ENCODE data around the gene SPAG16. TPM values are rescaled to one million over a fixed set of nuclear protein-coding genes. Genes with fewer than 3 reads are reported as not detected.

SPAG16 gene
- total RNA-seq, 1 donor from 2014 or later = 7.6 TPM

DNA sequence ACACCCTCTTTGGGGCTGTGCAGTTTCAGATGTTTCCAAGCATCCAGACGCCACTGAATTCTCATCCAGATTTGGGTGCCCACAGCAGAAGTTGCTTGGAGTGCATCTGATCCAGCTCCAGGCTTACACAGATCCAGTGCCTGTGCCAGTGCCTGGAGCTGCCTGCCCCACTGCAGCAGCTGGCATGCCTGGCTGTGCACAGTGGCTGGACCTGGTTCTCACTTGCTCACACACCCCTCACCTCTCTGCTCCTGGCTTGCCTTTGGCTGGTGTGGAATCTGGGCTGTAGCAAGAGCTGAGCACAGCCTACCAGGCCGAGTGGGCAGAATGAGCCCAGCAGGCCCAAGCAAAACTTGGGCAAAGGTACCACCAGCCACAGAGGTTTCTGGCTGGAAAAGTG lies 137.9 kb downstream of the SPAG16 start:
- DNase-seq (ENCODE audit: low spot score in 2 of 2) = no peak
- TF ChIP-seq, protein P1, sequence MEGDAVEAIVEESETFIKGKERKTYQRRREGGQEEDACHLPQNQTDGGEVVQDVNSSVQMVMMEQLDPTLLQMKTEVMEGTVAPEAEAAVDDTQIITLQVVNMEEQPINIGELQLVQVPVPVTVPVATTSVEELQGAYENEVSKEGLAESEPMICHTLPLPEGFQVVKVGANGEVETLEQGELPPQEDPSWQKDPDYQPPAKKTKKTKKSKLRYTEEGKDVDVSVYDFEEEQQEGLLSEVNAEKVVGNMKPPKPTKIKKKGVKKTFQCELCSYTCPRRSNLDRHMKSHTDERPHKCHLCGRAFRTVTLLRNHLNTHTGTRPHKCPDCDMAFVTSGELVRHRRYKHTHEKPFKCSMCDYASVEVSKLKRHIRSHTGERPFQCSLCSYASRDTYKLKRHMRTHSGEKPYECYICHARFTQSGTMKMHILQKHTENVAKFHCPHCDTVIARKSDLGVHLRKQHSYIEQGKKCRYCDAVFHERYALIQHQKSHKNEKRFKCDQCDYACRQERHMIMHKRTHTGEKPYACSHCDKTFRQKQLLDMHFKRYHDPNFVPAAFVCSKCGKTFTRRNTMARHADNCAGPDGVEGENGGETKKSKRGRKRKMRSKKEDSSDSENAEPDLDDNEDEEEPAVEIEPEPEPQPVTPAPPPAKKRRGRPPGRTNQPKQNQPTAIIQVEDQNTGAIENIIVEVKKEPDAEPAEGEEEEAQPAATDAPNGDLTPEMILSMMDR (IDR thresholded peaks at IDR 0.05) = no peak

DNA sequence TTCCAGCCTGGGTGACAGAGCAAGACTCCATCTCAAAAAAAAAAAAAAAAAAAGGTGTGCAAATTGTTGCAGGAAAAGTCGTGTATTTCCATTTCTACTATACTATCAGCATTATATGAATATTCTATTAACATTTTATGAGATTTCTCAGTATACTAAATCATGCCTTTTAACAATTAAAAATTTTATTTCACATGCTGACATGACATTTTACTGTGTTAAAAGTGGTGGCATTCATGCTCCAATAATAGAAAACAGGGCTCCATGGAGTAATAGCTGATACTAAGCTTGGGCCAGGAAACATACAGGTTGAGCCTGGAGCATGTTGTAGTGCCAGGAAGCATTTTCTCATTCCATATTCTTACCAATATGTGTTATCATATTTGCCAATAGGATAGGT lies 141.4 kb downstream of the SPAG16 start:
- H3K9me3 ChIP-seq = peaks cover under 1 to 7% of the 10 kb centered on the region in 2 donors
- H3K4me1 ChIP-seq = no peaks in the 10 kb centered on the region
- no peak for DNase-seq (ENCODE audit: low spot score in 2 of 2)
- no peaks in the 10 kb centered on the region for H3K27me3 ChIP-seq
- no peaks in the 10 kb centered on the region for H3K36me3 ChIP-seq
- no peak overlapping the region for H3K4me3 ChIP-seq
- TF ChIP-seq, protein P1 (IDR thresholded peaks at IDR 0.05) = no peak
- no peak overlapping the region for H3K27ac ChIP-seq
- intact Hi-C loops (cut with DNase I) = no loop called here

More for the DNA sequence above, 137.9 kb downstream of the SPAG16 start:
- no peaks in the 10 kb centered on the region for H3K36me3 ChIP-seq
- no peak overlapping the region for H3K27ac ChIP-seq
- no peaks in the 10 kb centered on the region for H3K9me3 ChIP-seq
- no peaks in the 10 kb centered on the region for H3K27me3 ChIP-seq
- H3K4me3 ChIP-seq = no peak overlapping the region
- intact Hi-C loops (cut with DNase I) = no loop called here
- no peaks in the 10 kb centered on the region for H3K4me1 ChIP-seq

DNA sequence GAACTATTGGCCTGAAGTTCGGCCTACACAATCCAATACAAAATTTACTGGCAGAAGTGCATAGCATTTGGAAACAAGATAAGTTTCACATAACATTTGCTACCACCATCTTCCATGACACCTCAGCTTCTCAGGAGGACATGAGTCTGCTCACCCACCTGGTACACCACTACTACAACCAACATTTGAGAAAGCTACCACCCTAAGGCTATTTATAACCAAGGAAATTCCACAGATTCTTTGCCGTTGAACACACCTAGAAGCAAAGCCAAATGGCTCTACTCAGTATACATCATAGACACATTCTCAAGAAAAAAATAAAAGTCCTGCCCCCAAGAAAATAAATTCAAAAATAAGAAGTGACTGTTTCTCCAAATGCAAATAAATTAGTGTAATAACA lies 145.3 kb downstream of the SPAG16 start:
- H3K9me3 ChIP-seq = peaks cover 8 to 17% of the 10 kb centered on the region in 2 donors
- TF ChIP-seq, protein P1 (IDR thresholded peaks at IDR 0.05) = no peak
- intact Hi-C loops (cut with DNase I) = no loop called here
- H3K4me1 ChIP-seq = no peaks in the 10 kb centered on the region
- H3K4me3 ChIP-seq = no peak overlapping the region
- no peaks in the 10 kb centered on the region for H3K36me3 ChIP-seq
- H3K27me3 ChIP-seq = no peaks in the 10 kb centered on the region
- no peak overlapping the region for H3K27ac ChIP-seq
- DNase-seq (ENCODE audit: low spot score in 2 of 2) = no peak

DNA sequence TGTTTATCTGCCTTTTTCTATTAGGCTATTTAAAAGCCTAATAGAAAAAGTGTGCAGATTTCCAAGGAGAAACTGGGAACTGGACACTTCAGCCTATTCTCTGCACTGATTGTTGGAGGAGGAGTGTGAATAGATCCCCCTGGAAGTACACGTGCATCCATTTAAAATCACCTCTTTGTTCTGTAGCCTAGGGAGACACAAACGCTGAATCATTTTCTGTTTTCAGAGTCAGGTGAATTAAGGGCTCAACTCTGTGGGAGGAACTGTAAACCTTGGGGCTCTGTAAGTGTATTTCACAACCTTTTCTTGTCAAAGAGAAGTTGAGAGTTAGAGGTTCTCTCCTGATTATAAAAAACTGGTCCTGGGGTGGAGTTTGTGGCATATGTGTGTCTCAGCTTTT lies 159.7 kb downstream of the SPAG16 start:
- TF ChIP-seq, protein P1 (IDR thresholded peaks at IDR 0.05) = no peak
- Histone ChIP-seq H3K36me3 (no peaks in the 10 kb centered on the region), H3K4me3 (no peak overlapping the region), H3K9me3 (peaks cover 0 to 6% of the 10 kb centered on the region in 2 donors), H3K27ac (no peak overlapping the region), H3K4me1 (no peaks in the 10 kb centered on the region), H3K27me3 (no peaks in the 10 kb centered on the region)
- no peak for DNase-seq (ENCODE audit: low spot score in 2 of 2)
- intact Hi-C loops (cut with DNase I) = no loop called here

DNA sequence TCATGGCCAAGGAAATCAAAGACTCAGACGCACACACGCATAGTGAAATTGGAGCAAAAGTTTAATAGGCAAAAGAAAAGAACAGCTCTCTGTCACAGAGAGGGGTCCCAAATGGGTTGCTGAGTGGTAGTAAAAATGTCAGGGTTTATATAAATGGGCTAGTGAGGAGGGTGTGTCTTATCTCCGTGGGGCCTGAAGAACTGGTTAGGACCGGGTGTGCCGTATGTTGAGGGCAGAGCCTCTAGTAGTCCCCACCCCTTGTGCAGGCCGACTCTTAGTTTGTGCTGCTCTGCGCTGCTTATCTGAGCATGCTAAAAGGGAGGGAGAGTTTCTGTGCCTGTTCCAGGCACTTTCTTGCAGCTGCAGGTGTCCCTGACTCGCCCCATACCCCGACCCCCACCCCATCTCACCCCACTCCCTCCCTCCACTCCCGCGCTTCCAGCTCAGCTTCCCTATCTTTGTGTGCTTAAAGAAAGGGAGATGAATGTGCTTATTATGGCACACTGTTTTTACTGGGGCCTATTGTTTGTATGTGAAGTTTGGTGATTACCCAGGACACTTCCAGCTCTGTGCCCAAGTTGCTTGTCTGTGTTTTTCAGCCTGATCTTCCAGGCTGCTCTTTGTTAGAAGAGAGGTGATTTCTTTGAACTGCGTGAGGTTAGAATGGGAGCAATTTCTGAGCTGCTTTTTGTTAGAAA lies 167.4 kb downstream of the SPAG16 start:
- intact Hi-C loops (cut with DNase I) = no loop called here
- no peak for DNase-seq (ENCODE audit: low spot score in 2 of 2)
- peaks cover 0 to 6% of the 10 kb centered on the region in 2 donors for H3K9me3 ChIP-seq
- no peak overlapping the region for H3K4me3 ChIP-seq
- no peaks in the 10 kb centered on the region for H3K36me3 ChIP-seq
- H3K27me3 ChIP-seq = no peaks in the 10 kb centered on the region
- TF ChIP-seq, protein P1 (IDR thresholded peaks at IDR 0.05) = no peak
- no peaks in the 10 kb centered on the region for H3K4me1 ChIP-seq
- H3K27ac ChIP-seq = no peak overlapping the region
